HG02885 (cell line): ENCODE data around the gene HSD17B1.
A peak's percentile ranks its signal among the peaks of the same experiment; 100 is the strongest.
"Not testable (repeated sequence)": the region's sequence is repeated elsewhere in the genome, so short reads cannot be mapped to it uniquely, and the experiment has no call there.

Source experiments
- ATAC-seq: cut with Tn5 transposase; IDR thresholded peaks from one replicate; pipeline ENCODE4 v1.9.1; 2021; ENCODE audit warnings: mild to moderate bottlenecking; ENCODE audit not compliant: unreplicated experiment, poor library complexity

Gene HSD17B1, protein sequence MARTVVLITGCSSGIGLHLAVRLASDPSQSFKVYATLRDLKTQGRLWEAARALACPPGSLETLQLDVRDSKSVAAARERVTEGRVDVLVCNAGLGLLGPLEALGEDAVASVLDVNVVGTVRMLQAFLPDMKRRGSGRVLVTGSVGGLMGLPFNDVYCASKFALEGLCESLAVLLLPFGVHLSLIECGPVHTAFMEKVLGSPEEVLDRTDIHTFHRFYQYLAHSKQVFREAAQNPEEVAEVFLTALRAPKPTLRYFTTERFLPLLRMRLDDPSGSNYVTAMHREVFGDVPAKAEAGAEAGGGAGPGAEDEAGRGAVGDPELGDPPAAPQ

DNA sequence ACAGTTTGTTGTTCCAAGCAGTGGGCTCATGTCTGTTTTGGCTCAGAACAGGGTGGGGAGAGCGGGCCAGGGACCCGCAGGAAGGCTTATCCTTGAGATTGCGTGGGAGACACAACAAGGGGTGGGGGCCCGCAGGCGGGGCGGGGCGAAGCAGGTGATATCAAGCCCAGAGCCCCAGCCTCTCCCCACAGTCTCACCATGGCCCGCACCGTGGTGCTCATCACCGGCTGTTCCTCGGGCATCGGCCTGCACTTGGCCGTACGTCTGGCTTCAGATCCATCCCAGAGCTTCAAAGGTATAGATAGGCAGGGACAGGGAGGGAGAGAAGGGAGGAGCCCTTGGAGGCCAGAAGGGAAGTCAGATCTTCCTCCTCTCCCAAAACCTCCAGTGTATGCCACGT is at the start of gene HSD17B1:
Gene HSD17B1 (plus strand): TSS at position 188 of the 400 bp plus-strand sequence. CDS start 11 bp downstream, at position 199.
- ATAC-seq: not testable (repeated sequence)

DNA sequence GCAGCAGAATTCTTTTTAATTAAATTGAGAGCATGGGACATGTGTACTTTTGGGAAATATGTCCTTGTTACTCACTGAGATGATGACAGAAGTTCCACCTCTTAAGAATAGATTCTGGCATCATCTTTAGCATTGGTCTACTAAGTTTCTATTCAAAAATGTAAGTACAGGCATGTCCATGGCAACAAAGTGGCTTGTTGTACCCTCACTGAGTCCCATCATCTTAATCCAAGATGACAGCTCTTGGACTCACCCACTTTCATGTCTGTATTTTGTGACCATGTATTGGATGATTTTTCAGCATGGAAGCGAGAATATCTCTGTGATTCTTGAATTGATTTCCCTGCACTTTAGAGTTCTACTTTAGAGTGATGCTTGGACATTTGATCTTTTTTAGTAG is 49.8 kb upstream of the HSD17B1 start:
- ATAC-seq: no peak

DNA sequence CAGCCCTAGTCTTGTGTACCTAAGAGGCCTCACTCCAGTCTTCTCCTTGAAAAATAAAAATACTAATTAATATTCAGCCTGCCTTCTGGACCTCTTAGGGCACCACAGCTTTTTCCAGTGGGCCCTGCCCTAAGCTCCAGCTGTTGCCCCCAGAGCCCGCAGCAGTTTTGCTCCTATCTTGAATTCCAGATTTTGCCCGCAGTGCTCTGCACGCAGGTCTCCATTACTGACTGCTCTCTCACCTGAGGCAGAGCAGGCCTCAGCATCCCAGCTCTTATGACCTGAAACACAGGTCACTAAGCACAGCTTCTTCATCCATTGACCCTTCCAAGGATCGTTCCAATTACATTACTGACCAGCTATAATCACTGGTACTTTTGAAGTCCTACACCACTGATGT is 45.1 kb upstream of the HSD17B1 start:
- ATAC-seq: no peak

DNA sequence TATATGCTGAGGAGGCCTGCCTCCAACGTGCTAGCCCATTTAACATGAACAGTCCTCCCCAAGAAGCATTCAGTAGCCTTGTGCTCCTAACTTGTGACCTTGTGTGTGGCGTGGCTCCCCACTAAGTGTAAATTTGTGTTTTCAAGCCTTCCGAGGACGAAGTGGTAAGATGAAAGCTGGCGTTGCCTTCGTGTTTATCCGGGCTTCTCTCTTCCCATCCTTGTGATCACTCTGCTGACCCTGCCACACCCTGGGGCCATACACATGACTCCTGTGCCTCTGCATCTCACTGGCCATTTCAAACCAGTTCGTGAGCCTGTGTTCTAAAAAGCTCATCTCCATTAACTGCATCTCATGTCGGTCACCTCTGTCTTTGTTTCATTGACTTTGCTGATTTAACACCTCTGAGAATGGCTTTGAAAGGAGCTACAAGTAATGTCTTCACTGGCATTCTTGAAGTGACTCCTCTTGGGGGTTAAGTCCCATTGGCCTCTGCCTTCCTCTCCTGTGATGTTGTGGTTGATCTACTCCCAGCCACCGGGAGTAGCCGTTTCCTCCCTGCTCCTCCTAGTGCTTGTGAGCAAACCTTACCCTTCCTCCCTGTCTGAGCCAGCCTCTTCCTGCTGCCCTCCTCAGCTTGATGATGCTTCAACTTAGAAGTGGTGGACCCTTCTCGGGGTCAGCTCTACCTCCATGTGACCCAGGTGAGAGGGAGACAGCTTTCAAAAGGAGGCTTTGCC is 44.1 kb upstream of the HSD17B1 start:
- no peak for ATAC-seq

DNA sequence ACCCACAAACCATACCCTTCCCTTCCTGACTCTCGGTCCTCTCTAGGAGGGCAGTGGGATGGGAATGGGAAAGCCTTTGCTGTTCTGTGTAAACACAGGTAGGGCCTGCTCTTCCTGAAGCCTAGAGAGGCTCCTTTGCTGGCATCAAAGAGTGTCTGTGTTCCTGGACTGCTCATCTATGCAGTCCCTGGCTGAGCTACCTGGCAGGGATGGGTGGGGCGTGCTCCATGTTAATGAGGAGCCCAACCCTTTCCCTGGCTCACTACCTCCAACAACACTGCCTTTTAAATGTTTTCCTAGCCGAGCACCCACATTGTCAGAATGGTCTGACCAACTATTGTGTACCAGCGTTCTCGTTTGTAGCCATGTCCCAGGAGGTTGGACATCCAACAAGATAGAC is 43.3 kb upstream of the HSD17B1 start:
- no peak for ATAC-seq

DNA sequence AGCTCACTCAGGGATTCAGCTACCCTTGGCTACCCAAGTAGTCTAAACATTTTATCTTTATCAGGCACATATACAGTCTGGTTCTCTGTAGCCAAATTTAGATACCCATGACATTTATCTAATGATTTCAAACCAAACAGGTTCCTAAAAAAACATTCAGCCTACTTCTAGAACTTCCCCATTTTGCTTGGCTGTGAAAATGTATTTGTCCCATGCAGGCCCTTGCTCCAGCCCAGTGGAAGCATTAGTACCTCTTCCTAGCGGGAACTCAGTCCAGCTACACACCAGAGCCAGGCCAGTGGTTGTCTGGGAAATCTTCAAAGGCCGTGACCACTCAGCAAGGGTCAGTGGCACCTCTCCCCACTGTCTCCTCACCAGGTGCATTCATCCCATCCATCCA is 42.9 kb upstream of the HSD17B1 start:
- ATAC-seq: no peak

DNA sequence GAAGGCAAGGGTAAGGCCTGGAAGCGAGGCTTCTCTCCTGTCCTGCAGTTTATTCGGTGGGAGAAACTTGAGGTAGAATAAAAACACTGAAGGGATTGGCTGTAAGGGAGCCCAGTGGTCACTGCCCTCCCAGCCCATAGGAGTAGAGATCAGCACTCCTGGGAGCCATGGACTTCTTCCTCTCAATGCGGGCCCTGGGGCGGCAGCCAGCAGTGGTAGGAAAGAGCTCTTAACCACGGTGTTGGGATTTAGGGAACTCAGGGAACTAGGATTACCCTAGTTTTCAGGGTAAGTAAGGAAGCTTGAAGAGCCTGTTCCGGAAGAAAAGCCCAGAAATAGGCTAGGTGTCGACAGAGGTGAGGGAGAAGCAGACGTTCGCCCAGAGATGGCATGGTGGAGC is 40.5 kb upstream of the HSD17B1 start:
- no peak for ATAC-seq

DNA sequence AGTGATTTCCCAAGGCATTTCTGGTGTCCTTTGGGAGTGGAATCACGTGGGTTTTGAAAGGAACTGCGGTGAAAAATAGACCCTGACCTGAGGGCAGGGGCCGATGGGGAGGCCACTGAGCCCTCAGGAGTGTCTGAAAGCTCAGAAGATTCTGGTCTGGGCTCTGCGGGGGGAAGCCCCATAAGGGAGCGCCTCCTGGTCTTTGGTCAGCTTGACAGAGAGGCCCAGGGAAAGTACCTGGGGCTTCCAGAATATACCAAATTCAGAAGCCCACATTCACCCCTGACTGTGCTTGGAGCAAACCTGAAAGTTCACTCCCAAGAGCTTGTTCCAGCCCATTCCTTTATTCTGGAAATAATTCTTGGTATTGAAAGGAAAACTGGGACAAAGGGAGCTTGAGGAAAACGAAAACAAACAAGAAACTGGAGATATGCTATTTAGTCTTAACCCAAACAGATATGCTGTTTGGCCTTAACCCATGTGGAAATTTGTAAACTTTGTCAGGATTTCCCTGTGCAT is 39.9 kb upstream of the HSD17B1 start:
- peak; percentile 39 for ATAC-seq

DNA sequence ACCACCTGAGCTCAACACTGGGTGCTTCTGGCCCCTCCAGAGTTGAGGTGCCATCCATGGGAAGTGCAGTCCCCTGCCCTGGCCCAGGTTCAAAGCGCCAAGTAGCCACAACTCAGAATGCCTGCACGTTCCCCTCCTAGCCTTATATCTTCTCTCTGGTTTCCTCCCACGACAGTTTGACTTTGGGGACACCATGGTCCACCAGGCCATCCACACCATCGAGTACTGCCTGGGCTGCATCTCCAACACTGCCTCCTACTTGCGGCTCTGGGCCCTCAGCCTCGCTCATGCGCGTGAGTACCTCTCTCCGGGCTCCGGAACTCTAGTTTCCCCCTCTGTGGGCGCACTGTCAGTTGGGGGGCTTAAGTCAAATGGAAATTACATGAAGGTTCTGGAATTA is 39.0 kb upstream of the HSD17B1 start:
- ATAC-seq: no peak

DNA sequence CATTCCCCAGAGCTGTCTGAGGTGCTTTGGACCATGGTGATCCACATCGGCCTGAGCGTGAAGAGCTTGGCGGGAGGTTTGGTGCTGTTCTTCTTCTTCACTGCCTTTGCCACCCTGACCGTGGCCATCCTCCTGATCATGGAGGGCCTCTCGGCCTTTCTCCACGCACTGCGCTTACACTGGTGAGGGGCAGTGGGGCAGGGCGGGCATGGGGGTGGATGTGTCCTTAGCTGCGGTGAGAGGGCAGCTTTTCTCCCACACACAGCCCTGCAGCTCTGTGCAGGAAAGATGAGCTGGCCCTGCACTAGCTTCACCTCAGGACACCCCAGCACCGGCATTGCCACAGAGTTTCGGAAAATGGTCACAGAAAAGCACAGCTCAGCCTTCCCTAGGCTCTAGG is 38.4 kb upstream of the HSD17B1 start:
- no peak for ATAC-seq

DNA sequence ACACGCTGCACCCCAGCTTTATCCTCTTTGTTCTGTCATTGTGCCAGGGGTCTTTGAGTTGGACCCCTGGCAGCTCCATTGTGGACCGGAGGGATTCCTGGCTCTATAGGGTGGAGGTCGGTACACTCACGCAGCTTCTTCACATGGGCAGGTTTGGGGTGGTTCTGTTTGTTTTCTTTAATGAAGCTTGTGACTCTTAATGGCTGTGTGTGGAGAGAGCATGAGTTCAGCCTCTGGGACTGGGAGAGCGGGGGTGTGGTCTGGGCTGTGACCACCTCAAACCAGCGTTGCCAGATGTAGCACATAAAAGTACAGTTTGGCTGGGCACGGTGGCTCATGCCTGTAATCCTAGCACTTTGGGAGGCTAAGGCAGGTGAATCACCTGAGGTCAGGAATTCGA is 37.9 kb upstream of the HSD17B1 start:
- ATAC-seq: no peak

DNA sequence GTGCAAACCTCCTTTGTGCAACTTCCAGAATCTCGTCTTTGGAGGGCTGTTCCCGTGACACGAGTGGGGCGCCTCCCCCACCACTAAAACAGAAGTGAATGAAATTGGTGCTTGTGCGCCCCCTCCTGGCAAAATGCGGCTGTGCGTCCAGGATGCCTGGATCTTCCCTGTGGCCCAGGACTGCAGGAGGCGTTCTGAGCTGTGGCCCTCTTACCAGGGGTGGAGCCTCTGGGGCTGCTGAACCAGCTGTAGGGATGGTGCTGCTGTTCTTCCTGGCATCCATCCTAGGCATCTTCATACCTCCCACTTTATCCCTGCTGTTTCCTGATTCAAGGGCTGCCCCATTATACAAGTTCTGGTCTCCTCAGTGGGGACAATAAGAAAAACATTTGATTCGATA is 35.2 kb upstream of the HSD17B1 start:
- ATAC-seq: no peak

DNA sequence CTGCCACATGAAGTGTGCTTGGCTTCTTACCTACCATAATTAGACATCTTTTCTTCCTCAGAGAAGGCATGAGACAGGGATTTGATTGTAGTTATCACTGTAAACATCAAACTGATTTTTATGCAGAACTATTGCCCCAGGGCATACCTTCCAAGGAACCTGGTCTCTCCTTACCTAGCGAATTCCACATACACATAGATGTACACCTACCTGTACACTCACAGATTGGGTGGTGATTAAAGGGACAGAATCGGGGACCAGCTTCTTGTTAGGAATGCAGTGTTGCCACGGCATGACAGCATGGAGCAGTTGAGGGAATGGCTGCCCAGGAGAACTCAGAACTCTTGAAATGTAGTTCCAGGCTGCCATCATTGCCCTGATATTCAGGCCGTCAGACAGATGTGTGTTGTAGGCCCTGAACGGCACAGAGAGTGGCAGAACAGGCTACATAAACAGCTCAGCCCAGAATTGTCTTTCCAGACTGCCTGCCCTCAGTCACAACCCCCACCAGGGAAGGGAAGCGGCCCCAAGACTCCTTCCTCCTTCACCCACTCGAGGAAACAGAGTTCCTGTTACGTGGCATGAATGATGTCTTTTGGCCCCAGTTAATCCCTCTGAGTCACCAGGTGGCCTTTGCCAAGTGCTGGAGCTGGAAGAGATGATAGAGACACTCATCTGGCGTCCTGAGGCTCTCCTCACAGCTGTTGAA is 34.5 kb upstream of the HSD17B1 start:
- no peak for ATAC-seq

DNA sequence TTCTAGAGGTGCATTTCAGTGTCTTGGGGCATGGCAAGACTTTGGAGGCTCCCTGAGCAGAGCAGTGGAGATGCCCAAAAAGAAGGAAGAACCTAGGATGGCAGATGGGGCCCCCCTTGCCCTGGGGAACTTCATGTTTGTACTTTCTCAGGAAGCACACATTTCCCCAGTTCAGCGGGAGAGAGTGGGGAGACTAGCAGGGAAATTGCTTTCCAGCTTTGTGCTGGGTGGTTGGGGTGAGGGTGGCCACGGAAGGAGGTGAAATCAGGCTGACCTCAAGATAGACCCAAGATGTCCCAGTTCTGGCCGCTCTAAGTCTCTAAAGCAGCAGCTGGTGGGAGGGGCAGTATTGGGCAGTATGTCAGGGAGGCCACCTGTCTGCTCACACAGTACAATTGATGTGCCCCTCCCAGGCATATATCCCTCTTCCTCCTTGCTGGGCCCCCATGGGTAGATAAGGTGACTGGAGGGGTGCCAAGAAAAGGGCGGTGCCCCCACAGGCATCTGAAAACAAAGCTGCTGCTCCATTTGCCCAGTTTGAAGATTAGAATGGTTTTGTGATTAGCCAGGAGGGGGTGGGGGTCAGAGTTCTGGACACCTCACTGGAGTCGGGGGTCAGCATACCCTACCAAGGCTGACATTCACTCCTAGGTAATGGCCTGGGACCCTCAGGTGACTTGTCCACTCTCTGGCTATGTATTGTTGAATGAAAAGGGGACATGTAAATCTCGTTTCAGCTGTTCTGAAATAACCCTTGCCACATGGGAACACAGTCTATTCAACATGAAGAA is 33.8 kb upstream of the HSD17B1 start:
- ATAC-seq: no peak

DNA sequence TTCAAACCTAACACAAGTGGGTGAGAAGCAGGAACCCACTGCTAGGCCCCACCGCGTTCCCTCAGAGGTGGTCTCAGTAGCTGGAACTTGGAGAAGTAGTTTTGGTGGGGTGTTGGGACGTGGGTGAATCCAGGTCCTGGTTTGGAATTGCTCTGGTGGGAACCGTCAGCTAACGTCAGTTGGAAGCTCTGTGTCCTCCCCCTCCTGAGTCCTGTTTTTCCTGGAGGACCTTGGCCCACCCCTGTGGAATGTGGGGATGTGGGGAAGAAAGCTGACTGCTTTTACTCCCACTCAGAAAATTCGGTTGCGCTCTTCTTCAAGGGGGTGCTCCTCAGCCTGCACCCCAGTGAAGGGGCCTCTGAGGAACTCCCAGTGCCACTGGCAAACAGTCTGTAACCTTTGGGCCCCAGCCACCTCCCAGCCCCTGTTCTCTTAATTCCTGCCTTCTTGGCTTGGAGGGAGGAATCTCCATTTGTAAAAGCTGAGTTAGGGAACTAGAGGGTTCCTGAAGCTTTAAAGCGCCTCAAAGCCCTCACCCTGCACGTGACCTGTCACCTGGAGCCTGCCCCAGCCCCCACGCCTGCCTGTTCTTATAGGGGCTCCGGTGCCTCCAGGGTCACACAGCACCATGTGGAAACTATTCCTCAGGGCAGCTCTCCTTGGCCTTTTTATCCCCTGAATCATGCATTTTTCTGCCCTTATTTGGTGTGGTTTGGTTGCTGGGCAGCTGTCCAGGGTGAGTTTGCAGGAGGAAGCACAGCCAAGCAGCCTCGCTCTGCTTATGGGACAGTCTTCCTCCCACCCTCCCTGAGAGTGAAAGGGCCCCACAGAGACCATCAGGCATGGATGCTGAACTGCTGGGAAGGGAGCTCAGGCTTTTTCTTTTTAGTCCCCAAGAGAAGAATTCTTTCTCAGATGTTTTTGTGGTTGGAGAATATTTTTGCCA is 32.9 kb upstream of the HSD17B1 start:
- ATAC-seq: no peak

DNA sequence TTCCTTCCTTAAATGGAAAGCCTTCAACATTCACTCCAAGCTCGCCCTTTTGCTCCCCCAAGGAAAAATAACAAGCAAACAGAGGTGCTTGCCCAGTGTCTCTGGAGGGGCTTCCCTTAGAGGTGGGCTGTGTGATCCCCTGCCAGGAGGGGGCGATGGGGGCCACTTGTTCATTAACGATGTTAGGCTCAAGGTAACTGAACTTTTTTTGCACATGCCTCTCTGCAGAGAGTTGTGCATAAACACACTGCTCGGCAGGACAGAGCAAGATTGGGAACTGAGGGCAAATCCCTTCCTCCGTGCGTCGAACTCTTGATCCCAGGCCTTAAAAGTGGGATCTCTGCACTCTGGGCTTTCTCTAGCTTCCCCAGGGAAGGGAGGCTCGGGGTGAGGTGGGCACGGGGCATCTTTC is 32.2 kb upstream of the HSD17B1 start:
- ATAC-seq: no peak

DNA sequence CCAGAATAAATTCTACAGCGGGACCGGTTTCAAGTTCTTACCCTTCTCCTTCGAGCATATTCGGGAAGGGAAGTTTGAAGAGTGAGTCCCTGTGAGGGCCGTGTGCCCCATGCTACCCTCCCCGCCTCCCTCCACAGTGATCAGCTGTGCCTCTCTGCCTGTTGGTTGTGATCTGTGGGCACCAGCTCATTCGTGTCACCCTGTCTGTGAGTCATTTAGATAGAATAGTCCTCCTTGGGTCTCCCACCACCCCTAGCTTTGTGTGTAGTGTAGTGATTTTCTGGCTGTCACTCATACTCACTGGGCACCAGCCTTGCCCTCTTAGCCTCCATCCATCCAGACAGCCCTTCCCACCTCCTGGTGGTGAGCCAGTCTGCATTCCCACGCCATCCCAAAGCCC is 31.7 kb upstream of the HSD17B1 start:
- ATAC-seq: no peak

DNA sequence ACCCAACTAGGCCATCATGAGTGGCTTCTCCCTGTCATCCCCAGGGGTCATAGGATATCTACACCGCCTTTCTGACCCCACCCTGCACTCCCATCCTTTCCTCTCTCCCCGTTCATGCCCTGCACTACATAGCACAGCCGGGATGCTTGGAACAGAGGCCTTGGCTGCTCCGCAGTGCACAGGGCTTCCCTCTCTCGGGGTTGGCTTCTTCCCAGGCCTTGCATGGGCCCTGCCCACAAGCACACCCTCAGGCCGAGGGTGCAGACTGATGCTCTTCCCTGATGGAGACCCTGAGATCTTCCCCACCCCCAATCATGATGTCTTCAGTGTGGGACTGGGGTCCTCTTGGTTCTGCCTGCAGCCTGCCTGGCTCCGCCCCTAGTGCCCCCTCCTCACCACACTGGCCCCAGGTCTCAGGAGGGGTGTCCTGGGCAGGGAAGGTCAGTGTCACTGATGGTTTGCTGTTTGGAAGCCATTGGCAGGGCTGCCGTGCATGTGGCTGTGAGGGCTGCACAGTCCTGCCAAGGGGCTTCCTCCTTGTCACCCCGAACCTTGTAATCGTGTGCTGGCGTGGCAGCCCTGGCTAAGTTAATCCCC is 31.0 kb upstream of the HSD17B1 start:
- ATAC-seq: no peak

DNA sequence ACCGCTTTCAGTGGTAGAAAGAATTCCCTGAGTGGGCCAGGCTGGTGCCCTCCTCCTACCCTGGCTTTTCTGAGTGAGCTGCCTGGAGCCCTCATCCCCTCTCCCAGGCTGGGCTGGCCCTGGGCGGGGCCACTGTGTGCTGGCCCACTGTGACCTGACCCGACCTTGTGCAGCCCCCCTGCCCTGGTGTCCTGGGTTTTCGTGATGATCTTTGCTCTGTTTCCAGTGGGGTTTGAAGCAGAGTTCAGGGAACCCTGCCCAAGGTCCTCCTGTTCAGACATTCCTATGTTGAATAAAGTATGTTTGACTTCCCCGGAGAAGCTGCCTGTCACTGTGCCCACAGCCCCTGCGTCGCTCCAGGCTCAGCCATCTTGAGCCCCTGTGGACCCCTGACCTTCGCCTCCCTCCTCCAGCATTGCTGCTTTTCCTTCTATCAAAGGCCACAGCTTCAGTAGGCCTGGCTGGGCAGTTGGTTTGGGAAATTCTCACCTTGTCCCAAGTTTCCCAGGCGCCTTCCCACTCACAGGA is 30.4 kb upstream of the HSD17B1 start:
- ATAC-seq: no peak
